ENCODE measurements around the gene DHRS4L2.
"Not testable (repeated sequence)": the region's sequence is repeated elsewhere in the genome, so short reads cannot be mapped to it uniquely, and the experiment has no call there.

DNA sequence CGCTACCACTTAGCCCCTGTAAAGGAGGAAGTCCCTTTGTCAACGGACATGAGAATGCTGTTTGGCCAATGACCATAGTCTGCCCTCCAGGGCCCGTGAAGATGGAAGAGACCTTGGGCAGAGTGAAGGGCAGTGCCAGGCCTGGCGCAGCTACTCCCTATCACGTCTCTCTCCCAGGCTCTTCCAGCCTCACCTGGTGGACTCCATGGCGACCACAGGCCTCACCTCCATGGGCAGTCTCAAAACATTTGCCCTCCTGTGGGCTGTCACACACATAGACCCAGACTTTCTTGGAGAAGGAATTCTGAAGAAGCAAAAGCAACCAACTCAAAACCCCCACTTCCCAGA lies 35.6 kb upstream of the DHRS4L2 start:
- not testable (repeated sequence) for TF ChIP-seq POLR2AphosphoS5 (IDR thresholded peaks at IDR 0.05; ENCODE audit: low read depth); GABPA (IDR thresholded peaks at IDR 0.05; ENCODE audit: low read depth); SPI1 (IDR thresholded peaks at IDR 0.05; ENCODE audit: borderline replicate concordance, low read depth)
- TF ChIP-seq, protein P1, sequence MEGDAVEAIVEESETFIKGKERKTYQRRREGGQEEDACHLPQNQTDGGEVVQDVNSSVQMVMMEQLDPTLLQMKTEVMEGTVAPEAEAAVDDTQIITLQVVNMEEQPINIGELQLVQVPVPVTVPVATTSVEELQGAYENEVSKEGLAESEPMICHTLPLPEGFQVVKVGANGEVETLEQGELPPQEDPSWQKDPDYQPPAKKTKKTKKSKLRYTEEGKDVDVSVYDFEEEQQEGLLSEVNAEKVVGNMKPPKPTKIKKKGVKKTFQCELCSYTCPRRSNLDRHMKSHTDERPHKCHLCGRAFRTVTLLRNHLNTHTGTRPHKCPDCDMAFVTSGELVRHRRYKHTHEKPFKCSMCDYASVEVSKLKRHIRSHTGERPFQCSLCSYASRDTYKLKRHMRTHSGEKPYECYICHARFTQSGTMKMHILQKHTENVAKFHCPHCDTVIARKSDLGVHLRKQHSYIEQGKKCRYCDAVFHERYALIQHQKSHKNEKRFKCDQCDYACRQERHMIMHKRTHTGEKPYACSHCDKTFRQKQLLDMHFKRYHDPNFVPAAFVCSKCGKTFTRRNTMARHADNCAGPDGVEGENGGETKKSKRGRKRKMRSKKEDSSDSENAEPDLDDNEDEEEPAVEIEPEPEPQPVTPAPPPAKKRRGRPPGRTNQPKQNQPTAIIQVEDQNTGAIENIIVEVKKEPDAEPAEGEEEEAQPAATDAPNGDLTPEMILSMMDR (IDR thresholded peaks at IDR 0.05; ENCODE audit: insufficient read depth, low read length), result not testable (repeated sequence)
